Duodenal mucosa (tissue), 2 donors: ENCODE measurements around the gene NFIB.
A peak's percentile ranks its signal among the peaks of the same experiment; 100 is the strongest.

Experiments used
- H3K27ac ChIP-seq: one replicate; pipeline ENCODE4 v1.7.0; 2013; ENCODE audit warnings: low read depth, low read length
- H3K27me3 ChIP-seq, 2 donors: one replicate each; pipeline ENCODE4 v1.7.0; 2013; ENCODE audit warnings: low read length in 2 of 2, control low read depth in 1 of 2; ENCODE audit not compliant: insufficient read depth in 2 of 2, control insufficient read depth in 1 of 2
- H3K36me3 ChIP-seq, 2 donors: one replicate each; pipeline ENCODE4 v1.7.0; 2013; ENCODE audit warnings: low read length in 2 of 2, control low read depth in 1 of 2; ENCODE audit not compliant: insufficient read depth in 2 of 2, control insufficient read depth in 1 of 2
- H3K4me1 ChIP-seq, 2 donors: one replicate each; pipeline ENCODE4 v1.7.0; 2013; ENCODE audit warnings: low read length in 2 of 2, control low read depth in 1 of 2; ENCODE audit not compliant: insufficient read depth in 2 of 2, control insufficient read depth in 1 of 2
- H3K4me3 ChIP-seq, 2 donors: one replicate each; pipeline ENCODE4 v1.7.0; 2013; ENCODE audit warnings: low read length in 2 of 2, low read depth in 1 of 2
- H3K9ac ChIP-seq, 2 donors: one replicate each; pipeline ENCODE4 v1.7.0; 2013; ENCODE audit warnings: low read length in 2 of 2, low read depth in 1 of 2
- H3K9me3 ChIP-seq, 2 donors: one replicate each; pipeline ENCODE4 v1.7.0; 2013; ENCODE audit warnings: low read length in 2 of 2, control low read depth in 1 of 2; ENCODE audit not compliant: control insufficient read depth in 1 of 2

The NFIB gene

GRCh38 chr9:14269916-14270315, 44.0 kb downstream of the NFIB start:
- Histone ChIP-seq H3K9me3 (no peaks in the 10 kb centered on the region), H3K27me3 (no peaks in the 10 kb centered on the region), H3K9ac (no peak overlapping the region), H3K36me3 (no peaks in the 10 kb centered on the region), H3K27ac (no peak overlapping the region), H3K4me1 (peaks cover 3 to 7% of the 10 kb centered on the region in 2 donors), H3K4me3 (no peak overlapping the region)

GRCh38 chr9:14263707-14264483, 50.0 kb downstream of the NFIB start:
- H3K36me3 ChIP-seq = no peaks in the 10 kb centered on the region
- H3K9ac ChIP-seq = no peak overlapping the region
- no peak overlapping the region for H3K27ac ChIP-seq
- H3K4me3 ChIP-seq = no peak overlapping the region
- H3K27me3 ChIP-seq = no peaks in the 10 kb centered on the region
- no peaks in the 10 kb centered on the region for H3K9me3 ChIP-seq
- H3K4me1 ChIP-seq = no peaks in the 10 kb centered on the region

- H3K9me3 ChIP-seq = no peaks in the 10 kb centered on the region
- H3K27me3 ChIP-seq = no peaks in the 10 kb centered on the region
- H3K4me3 ChIP-seq = no peak overlapping the region
- no peak overlapping the region for H3K27ac ChIP-seq
- no peaks in the 10 kb centered on the region for H3K36me3 ChIP-seq
- H3K4me1 ChIP-seq = peaks cover 0 to 10% of the 10 kb centered on the region in 2 donors
- no peak overlapping the region for H3K9ac ChIP-seq
These were observed 51.1 kb downstream of the NFIB start for GRCh38 chr9:14262827-14263226.

GRCh38 chr9:14261616-14262015, 52.3 kb downstream of the NFIB start:
- H3K4me3 ChIP-seq = no peak overlapping the region
- H3K4me1 ChIP-seq = peaks cover 0 to 10% of the 10 kb centered on the region in 2 donors
- H3K27me3 ChIP-seq = no peaks in the 10 kb centered on the region
- no peak overlapping the region for H3K9ac ChIP-seq
- H3K9me3 ChIP-seq = no peaks in the 10 kb centered on the region
- H3K27ac ChIP-seq = no peak overlapping the region
- H3K36me3 ChIP-seq = no peaks in the 10 kb centered on the region

- H3K27ac ChIP-seq = no peak overlapping the region
- no peaks in the 10 kb centered on the region for H3K36me3 ChIP-seq
- H3K4me1 ChIP-seq = peaks cover 0 to 13% of the 10 kb centered on the region in 2 donors
- no peak overlapping the region for H3K9ac ChIP-seq
- no peak overlapping the region for H3K4me3 ChIP-seq
- no peaks in the 10 kb centered on the region for H3K27me3 ChIP-seq
- H3K9me3 ChIP-seq = no peaks in the 10 kb centered on the region
These were observed 53.8 kb downstream of the NFIB start for GRCh38 chr9:14260101-14260500.

GRCh38 chr9:14258660-14259239, 55.2 kb downstream of the NFIB start:
- H3K4me1 ChIP-seq = peaks cover 0 to 13% of the 10 kb centered on the region in 2 donors
- H3K27me3 ChIP-seq = no peaks in the 10 kb centered on the region
- no peaks in the 10 kb centered on the region for H3K36me3 ChIP-seq
- no peak overlapping the region for H3K27ac ChIP-seq
- H3K4me3 ChIP-seq = no peak overlapping the region
- H3K9me3 ChIP-seq = no peaks in the 10 kb centered on the region
- H3K9ac ChIP-seq = no peak overlapping the region

GRCh38 chr9:14258156-14258555, 55.8 kb downstream of the NFIB start:
- no peak overlapping the region for H3K4me3 ChIP-seq
- no peaks in the 10 kb centered on the region for H3K36me3 ChIP-seq
- no peak overlapping the region for H3K9ac ChIP-seq
- H3K9me3 ChIP-seq = no peaks in the 10 kb centered on the region
- no peak overlapping the region for H3K27ac ChIP-seq
- H3K4me1 ChIP-seq = peaks cover 0 to 13% of the 10 kb centered on the region in 2 donors
- no peaks in the 10 kb centered on the region for H3K27me3 ChIP-seq

- H3K9me3 ChIP-seq = no peaks in the 10 kb centered on the region
- no peak overlapping the region for H3K9ac ChIP-seq
- no peak overlapping the region for H3K27ac ChIP-seq
- H3K4me1 ChIP-seq = peaks cover 5 to 17% of the 10 kb centered on the region in 2 donors
- H3K36me3 ChIP-seq = no peaks in the 10 kb centered on the region
- H3K4me3 ChIP-seq = no peak overlapping the region
- no peaks in the 10 kb centered on the region for H3K27me3 ChIP-seq
These were observed 57.4 kb downstream of the NFIB start for GRCh38 chr9:14256588-14256987.

- H3K27ac ChIP-seq = peak overlapping the region; percentile 33
- H3K4me1 ChIP-seq = peaks cover 12 to 22% of the 10 kb centered on the region in 2 donors
- no peaks in the 10 kb centered on the region for H3K27me3 ChIP-seq
- no peaks in the 10 kb centered on the region for H3K9me3 ChIP-seq
- no peaks in the 10 kb centered on the region for H3K36me3 ChIP-seq
- H3K4me3 ChIP-seq = peak overlapping the region; percentile 9 to 46
- H3K9ac ChIP-seq = no peak overlapping the region
These were observed 62.5 kb downstream of the NFIB start for GRCh38 chr9:14251154-14252071.

GRCh38 chr9:14250794-14251153, 63.2 kb downstream of the NFIB start:
- no peaks in the 10 kb centered on the region for H3K27me3 ChIP-seq
- H3K9ac ChIP-seq = no peak overlapping the region
- no peak overlapping the region for H3K4me3 ChIP-seq
- no peaks in the 10 kb centered on the region for H3K36me3 ChIP-seq
- H3K4me1 ChIP-seq = peaks cover 12 to 21% of the 10 kb centered on the region in 2 donors
- no peaks in the 10 kb centered on the region for H3K9me3 ChIP-seq
- H3K27ac ChIP-seq = no peak overlapping the region
